ENCODE results near the gene GPR12.

GPR12 gene

DNA sequence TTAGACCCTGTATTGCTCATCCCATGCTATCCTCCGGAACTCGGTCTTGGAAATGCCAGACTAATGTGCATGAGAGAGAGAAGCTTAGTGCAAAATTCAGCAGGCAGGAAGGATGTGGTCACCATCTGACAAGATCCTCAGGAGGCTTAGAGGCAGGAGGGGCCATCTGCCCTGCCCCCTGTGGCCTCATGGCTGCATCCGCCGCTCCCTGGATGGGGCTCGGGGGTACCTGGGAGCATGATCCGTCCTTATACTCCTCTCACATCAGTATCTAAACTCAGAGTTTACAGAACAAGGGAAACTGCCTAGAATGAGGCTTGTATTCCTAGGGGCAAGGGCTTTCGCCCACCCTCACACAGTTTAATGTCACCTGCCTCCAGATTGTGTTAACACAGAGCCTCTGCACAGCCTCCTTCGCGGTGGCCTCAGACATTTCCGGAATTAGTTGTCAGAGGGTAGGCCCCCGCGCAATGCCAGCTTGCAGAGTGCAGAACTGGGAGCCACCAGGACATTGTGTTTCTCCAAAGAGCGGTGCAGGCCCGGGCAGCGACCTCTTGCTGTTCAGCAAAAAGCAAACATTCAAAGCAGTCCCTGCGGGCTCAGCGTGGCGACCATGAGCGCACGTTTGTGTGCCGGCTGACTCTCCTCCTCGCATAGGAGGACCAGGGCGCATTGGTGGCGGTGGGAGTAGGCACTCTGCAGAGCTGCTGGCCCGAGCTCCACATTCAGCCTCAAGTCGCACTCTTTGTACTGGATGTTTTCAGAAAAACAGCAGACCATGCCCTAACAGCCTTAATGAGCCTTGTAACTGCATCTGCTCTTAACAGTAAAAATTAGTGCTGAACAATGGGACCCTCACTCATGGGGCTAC is 39.1 kb downstream of the GPR12 start:
- ATAC-seq (peak; percentile 85), DNase-seq (ENCODE audit: low spot score in 2 of 2) (peak; percentile 24 to 60)
- H3K9me3 Mint-ChIP-seq, result no peaks in the 10 kb centered on the region
- H3K27ac Mint-ChIP-seq, result peak overlapping the region; percentile 82
- H3K4me3 Mint-ChIP-seq, result peak overlapping the region; percentile 75
- H3K4me1 Mint-ChIP-seq, result peaks cover 28% of the 10 kb centered on the region
- no peaks in the 10 kb centered on the region for H3K36me3 Mint-ChIP-seq

DNA sequence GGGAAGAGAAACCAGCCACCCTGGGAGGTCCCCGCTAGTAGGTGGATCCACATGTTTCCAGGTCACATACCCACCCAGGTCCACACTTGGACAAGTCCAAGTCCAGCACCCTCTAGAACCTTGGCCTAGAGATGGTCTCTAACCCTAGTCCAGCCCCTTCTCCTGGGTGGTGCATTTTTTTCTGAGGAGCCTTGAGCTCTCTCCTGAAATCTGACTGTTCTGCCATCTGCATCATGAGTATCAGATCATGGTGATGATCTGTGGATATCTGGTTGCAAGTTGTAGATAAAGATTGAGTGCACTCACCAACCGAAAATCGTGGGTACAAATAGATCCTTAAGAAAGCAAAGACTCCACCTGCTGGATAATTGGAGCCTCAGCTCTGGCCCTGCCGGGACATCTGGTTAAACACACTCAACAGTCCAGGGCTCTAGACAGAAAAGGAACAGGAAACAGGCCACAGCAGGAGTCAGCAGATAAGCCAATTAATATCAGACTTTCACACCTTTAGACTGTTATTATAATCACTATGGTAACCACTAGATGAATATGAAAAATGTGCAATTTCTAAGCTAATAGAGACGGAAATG is 41.1 kb downstream of the GPR12 start:
- Mint-ChIP-seq H3K4me1 (peaks cover 28% of the 10 kb centered on the region), H3K27ac (peak overlapping the region; percentile 35), H3K4me3 (no peak overlapping the region), H3K36me3 (no peaks in the 10 kb centered on the region), H3K9me3 (no peaks in the 10 kb centered on the region)
- ATAC-seq (no peak), DNase-seq (ENCODE audit: low spot score in 2 of 2) (peak in 1 of 2 donors; percentile 18)

- H3K36me3 Mint-ChIP-seq, result no peaks in the 10 kb centered on the region
- DNase-seq (ENCODE audit: low spot score in 2 of 2) (peak in 1 of 2 donors; percentile 38), ATAC-seq (no peak)
- no peaks in the 10 kb centered on the region for H3K9me3 Mint-ChIP-seq
- peaks cover 28% of the 10 kb centered on the region for H3K4me1 Mint-ChIP-seq
- peak overlapping the region; percentile 26 for H3K27ac Mint-ChIP-seq
- H3K4me3 Mint-ChIP-seq, result no peak overlapping the region
These were observed 41.7 kb downstream of the GPR12 start for GRCh38 chr13:26718872-26719271.

- H3K27ac Mint-ChIP-seq, result peak overlapping the region; percentile 26
- no peak for ATAC-seq
- DNase-seq (ENCODE audit: low spot score in 2 of 2), result no peak
- no peak overlapping the region for H3K4me3 Mint-ChIP-seq
- H3K9me3 Mint-ChIP-seq, result no peaks in the 10 kb centered on the region
- no peaks in the 10 kb centered on the region for H3K36me3 Mint-ChIP-seq
- H3K4me1 Mint-ChIP-seq, result peaks cover 28% of the 10 kb centered on the region
These were observed 42.4 kb downstream of the GPR12 start for GRCh38 chr13:26718146-26718545.

GRCh38 chr13:26716984-26717383 is 43.6 kb downstream of the GPR12 start:
- no peaks in the 10 kb centered on the region for H3K9me3 Mint-ChIP-seq
- ATAC-seq (no peak), DNase-seq (ENCODE audit: low spot score in 2 of 2) (no peak)
- H3K36me3 Mint-ChIP-seq, result no peaks in the 10 kb centered on the region
- H3K4me1 Mint-ChIP-seq, result peaks cover 22% of the 10 kb centered on the region
- no peak overlapping the region for H3K27ac Mint-ChIP-seq
- no peak overlapping the region for H3K4me3 Mint-ChIP-seq

- peak in 1 of 2 donors; percentile 37 for DNase-seq (ENCODE audit: low spot score in 2 of 2)
- Mint-ChIP-seq H3K4me1 (no peaks in the 10 kb centered on the region), H3K27ac (no peak overlapping the region), H3K9me3 (no peaks in the 10 kb centered on the region), H3K4me3 (no peak overlapping the region), H3K36me3 (no peaks in the 10 kb centered on the region)
- ATAC-seq, result peak; percentile 11
These were observed 47.2 kb downstream of the GPR12 start for GRCh38 chr13:26713341-26713740.

DNA sequence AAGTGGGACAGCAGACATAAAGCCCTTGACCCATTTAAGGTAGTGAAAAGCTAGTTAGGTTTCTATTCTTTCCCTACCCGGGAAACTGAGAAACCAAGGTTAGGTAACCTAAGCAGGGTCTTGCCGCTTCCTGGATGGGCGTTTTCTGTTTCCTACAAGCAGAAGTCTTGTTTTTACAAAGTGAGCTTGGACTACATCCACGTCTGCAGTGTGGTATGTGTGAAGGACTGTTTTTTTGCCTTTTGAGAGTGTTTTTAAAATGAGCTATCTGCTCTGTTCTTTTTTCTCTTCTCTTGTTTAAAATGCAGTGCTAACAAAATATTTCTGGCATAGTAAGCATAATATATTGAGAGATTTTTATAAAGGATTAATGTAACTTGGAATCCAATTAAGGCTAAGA is 49.4 kb downstream of the GPR12 start:
- no peaks in the 10 kb centered on the region for H3K4me1 Mint-ChIP-seq
- no peaks in the 10 kb centered on the region for H3K36me3 Mint-ChIP-seq
- no peak for ATAC-seq
- no peaks in the 10 kb centered on the region for H3K9me3 Mint-ChIP-seq
- no peak overlapping the region for H3K27ac Mint-ChIP-seq
- no peak for DNase-seq (ENCODE audit: low spot score in 2 of 2)
- no peak overlapping the region for H3K4me3 Mint-ChIP-seq

DNA sequence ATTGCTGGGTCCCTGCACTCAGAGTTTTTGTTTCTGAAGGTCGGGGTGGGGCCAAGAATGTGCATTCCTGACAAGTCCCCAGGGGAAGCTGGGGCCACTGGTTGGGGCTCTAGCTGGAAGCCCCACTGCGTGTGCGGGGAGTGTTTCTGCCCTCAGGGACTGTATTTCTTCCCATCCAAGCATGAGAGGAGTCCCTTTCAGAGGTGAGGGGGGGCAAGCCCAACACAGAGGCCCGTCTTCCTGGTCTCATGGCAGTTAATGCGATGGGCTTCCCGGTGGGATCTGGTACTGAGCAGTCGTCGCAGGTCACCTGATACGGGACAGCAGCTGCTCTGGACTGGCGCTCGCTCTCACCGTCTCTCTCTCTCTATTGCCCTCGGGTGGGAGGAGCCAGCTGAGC is 50.4 kb downstream of the GPR12 start:
- no peak for ATAC-seq

GRCh38 chr13:26709461-26709860 is 51.1 kb downstream of the GPR12 start:
- Mint-ChIP-seq H3K36me3 (no peaks in the 10 kb centered on the region), H3K4me3 (no peak overlapping the region), H3K9me3 (no peaks in the 10 kb centered on the region), H3K27ac (no peak overlapping the region), H3K4me1 (no peaks in the 10 kb centered on the region)
- ATAC-seq, result no peak
- DNase-seq (ENCODE audit: low spot score in 2 of 2), result no peak

More for the DNA sequence above, 50.4 kb downstream of the GPR12 start:
- DNase-seq (ENCODE audit: low spot score in 2 of 2), result peak in 1 of 2 donors; percentile 25
- no peaks in the 10 kb centered on the region for H3K4me1 Mint-ChIP-seq
- H3K36me3 Mint-ChIP-seq, result no peaks in the 10 kb centered on the region
- H3K27ac Mint-ChIP-seq, result no peak overlapping the region
- H3K4me3 Mint-ChIP-seq, result no peak overlapping the region
- H3K9me3 Mint-ChIP-seq, result no peaks in the 10 kb centered on the region

DNA sequence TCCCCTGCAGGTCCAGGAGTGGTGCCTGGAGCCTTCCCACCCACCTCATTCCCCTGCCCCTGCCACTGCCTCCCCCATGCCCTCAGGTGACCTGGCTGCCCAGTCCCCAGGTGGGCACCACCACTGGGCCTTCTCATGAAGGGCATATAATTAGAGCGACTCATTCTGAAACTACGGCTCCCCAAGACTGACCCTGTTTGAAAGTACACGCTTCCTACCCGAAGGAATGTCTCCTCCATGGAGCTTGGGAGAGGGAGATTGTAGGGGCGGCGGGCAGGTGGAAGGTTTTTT is 52.6 kb downstream of the GPR12 start:
- H3K4me1 Mint-ChIP-seq, result no peaks in the 10 kb centered on the region
- no peak for DNase-seq (ENCODE audit: low spot score in 2 of 2)
- H3K4me3 Mint-ChIP-seq, result no peak overlapping the region
- H3K9me3 Mint-ChIP-seq, result no peaks in the 10 kb centered on the region
- no peaks in the 10 kb centered on the region for H3K36me3 Mint-ChIP-seq
- ATAC-seq, result no peak
- H3K27ac Mint-ChIP-seq, result no peak overlapping the region

- H3K4me3 Mint-ChIP-seq, result no peak overlapping the region
- H3K9me3 Mint-ChIP-seq, result no peaks in the 10 kb centered on the region
- DNase-seq (ENCODE audit: low spot score in 2 of 2), result peak in 1 of 2 donors; percentile 62
- peak; percentile 79 for ATAC-seq
- no peak overlapping the region for H3K27ac Mint-ChIP-seq
- H3K4me1 Mint-ChIP-seq, result no peaks in the 10 kb centered on the region
- H3K36me3 Mint-ChIP-seq, result no peaks in the 10 kb centered on the region
These were observed 53.2 kb downstream of the GPR12 start for GRCh38 chr13:26707122-26708006.

DNA sequence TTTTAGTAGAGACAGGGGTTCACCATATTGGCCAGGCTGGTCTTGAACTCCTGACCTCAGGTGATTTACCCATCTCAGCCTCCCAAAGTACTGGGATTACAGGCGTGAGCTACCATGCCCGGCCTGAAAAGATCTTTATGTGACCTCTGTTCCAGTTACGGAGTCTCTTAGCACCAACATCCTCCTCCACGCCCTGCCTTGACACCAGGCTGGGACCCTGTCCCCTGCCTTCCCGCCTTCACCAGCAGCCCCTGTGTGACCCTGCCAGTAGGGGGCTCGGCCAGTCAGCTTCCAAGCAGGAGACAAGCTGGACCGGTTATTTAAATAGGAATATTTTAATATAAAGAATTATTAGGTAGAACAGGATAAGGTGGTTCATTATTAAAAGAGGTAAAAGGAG is 54.2 kb downstream of the GPR12 start:
- DNase-seq (ENCODE audit: low spot score in 2 of 2) (peak in 1 of 2 donors; percentile 28), ATAC-seq (no peak)
- no peaks in the 10 kb centered on the region for H3K4me1 Mint-ChIP-seq
- no peak overlapping the region for H3K4me3 Mint-ChIP-seq
- no peaks in the 10 kb centered on the region for H3K9me3 Mint-ChIP-seq
- H3K36me3 Mint-ChIP-seq, result no peaks in the 10 kb centered on the region
- H3K27ac Mint-ChIP-seq, result no peak overlapping the region

GRCh38 chr13:26705536-26705935 is 55.0 kb downstream of the GPR12 start:
- Mint-ChIP-seq H3K4me3 (no peak overlapping the region), H3K36me3 (no peaks in the 10 kb centered on the region), H3K27ac (no peak overlapping the region), H3K4me1 (no peaks in the 10 kb centered on the region), H3K9me3 (no peaks in the 10 kb centered on the region)
- no peak for ATAC-seq
- DNase-seq (ENCODE audit: low spot score in 2 of 2), result peak in 1 of 2 donors; percentile 20

Measured in stimulated activated effector memory CD8-positive, alpha-beta T cell treated with anti-CD3 and anti-CD28 coated beads, Interleukin-12 subunit alpha, Interleukin-12 subunit beta, amount 100 ng/mL, for 72 hours (primary cell).